Duodenal mucosa (tissue), 2 donors: Measurements from ENCODE around the gene MTARC2.

Source experiments
- H3K27ac ChIP-seq: one replicate; pipeline ENCODE4 v1.7.0; 2013; ENCODE audit warnings: low read depth, low read length
- H3K27me3 ChIP-seq, 2 donors: one replicate each; pipeline ENCODE4 v1.7.0; 2013; ENCODE audit warnings: low read length in 2 of 2, control low read depth in 1 of 2; ENCODE audit not compliant: insufficient read depth in 2 of 2, control insufficient read depth in 1 of 2
- H3K36me3 ChIP-seq, 2 donors: one replicate each; pipeline ENCODE4 v1.7.0; 2013; ENCODE audit warnings: low read length in 2 of 2, control low read depth in 1 of 2; ENCODE audit not compliant: insufficient read depth in 2 of 2, control insufficient read depth in 1 of 2
- H3K4me1 ChIP-seq, 2 donors: one replicate each; pipeline ENCODE4 v1.7.0; 2013; ENCODE audit warnings: low read length in 2 of 2, control low read depth in 1 of 2; ENCODE audit not compliant: insufficient read depth in 2 of 2, control insufficient read depth in 1 of 2
- H3K4me3 ChIP-seq, 2 donors: one replicate each; pipeline ENCODE4 v1.7.0; 2013; ENCODE audit warnings: low read length in 2 of 2, low read depth in 1 of 2
- H3K9ac ChIP-seq, 2 donors: one replicate each; pipeline ENCODE4 v1.7.0; 2013; ENCODE audit warnings: low read length in 2 of 2, low read depth in 1 of 2
- H3K9me3 ChIP-seq, 2 donors: one replicate each; pipeline ENCODE4 v1.7.0; 2013; ENCODE audit warnings: low read length in 2 of 2, control low read depth in 1 of 2; ENCODE audit not compliant: control insufficient read depth in 1 of 2

The MTARC2 gene

DNA sequence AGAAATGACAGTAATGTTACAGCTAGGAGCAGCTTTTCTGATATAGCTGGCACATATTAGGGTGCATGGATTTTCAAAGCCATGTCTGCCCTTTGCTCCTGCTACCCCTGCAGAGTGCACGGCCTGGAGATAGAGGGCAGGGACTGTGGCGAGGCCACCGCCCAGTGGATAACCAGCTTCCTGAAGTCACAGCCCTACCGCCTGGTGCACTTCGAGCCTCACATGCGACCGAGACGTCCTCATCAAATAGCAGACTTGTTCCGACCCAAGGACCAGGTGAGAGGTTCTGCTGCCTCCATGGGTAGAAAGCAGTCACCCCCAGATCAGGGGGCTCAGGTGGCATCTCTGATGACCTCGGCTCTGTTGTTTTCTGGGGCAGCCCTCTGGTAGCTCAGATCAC is 48.4 kb downstream of the MTARC2 start:
- H3K27ac ChIP-seq, result no peak overlapping the region
- H3K4me3 ChIP-seq, result peak overlapping the region in 1 of 2 donors; percentile 7
- H3K9ac ChIP-seq, result no peak overlapping the region
- H3K36me3 ChIP-seq, result no peaks in the 10 kb centered on the region
- peaks cover 2 to 5% of the 10 kb centered on the region in 2 donors for H3K4me1 ChIP-seq
- H3K27me3 ChIP-seq, result no peaks in the 10 kb centered on the region
- H3K9me3 ChIP-seq, result no peaks in the 10 kb centered on the region

GRCh38 chr1:220797044-220797443 is 48.9 kb downstream of the MTARC2 start:
- Histone ChIP-seq H3K4me3 (no peak overlapping the region), H3K9ac (no peak overlapping the region), H3K9me3 (no peaks in the 10 kb centered on the region), H3K27ac (no peak overlapping the region), H3K4me1 (peaks cover 0 to 5% of the 10 kb centered on the region in 2 donors), H3K36me3 (peaks cover 0 to 4% of the 10 kb centered on the region in 2 donors), H3K27me3 (no peaks in the 10 kb centered on the region)

DNA sequence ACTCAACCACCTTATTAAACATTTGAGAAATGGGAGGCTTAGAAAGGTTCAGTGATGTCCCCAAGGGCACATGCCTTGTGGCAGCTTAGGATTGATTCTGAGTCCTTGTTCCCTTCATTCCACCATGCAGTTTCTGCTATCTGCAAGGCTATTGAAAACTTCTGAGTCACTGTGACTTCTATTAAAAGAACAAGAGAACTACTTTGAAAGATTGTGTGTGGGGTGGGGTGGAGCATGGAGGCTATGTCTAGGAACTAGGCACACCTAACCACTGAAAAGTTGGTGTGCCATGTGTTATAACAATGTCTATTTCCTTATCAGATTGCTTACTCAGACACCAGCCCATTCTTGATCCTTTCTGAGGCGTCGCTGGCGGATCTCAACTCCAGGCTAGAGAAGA is 49.4 kb downstream of the MTARC2 start:
- Histone ChIP-seq H3K9ac (no peak overlapping the region), H3K36me3 (peaks cover 0 to 4% of the 10 kb centered on the region in 2 donors), H3K9me3 (no peaks in the 10 kb centered on the region), H3K4me3 (no peak overlapping the region), H3K4me1 (peaks cover 0 to 5% of the 10 kb centered on the region in 2 donors), H3K27ac (no peak overlapping the region), H3K27me3 (no peaks in the 10 kb centered on the region)

GRCh38 chr1:220798338-220798737 is 50.2 kb downstream of the MTARC2 start:
- Histone ChIP-seq H3K36me3 (peaks cover 0 to 4% of the 10 kb centered on the region in 2 donors), H3K4me3 (no peak overlapping the region), H3K27me3 (no peaks in the 10 kb centered on the region), H3K9ac (no peak overlapping the region), H3K9me3 (no peaks in the 10 kb centered on the region), H3K27ac (no peak overlapping the region), H3K4me1 (peaks cover 0 to 5% of the 10 kb centered on the region in 2 donors)

DNA sequence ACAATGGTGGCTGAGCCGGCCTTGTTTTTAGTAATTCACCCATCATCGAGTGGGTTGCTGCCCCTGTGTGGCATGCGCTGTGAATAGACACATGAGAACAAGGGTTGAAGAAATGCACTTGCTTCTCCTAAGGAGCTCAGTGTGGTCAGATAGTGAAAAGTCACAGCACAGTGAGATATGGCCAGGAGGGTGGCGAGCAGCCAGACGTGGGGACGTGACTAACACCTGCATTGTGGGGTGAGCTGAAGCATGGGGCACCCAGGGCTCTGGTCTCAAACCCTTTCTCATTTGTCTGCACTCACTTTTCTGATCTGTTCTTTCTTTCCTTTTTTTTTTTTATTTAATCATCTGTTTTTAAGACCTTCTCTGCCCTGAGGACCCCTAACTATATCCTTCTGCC is 52.1 kb downstream of the MTARC2 start:
- H3K27me3 ChIP-seq, result no peaks in the 10 kb centered on the region
- H3K27ac ChIP-seq, result no peak overlapping the region
- peaks cover 0 to 5% of the 10 kb centered on the region in 2 donors for H3K4me1 ChIP-seq
- H3K36me3 ChIP-seq, result peaks cover 0 to 10% of the 10 kb centered on the region in 2 donors
- no peak overlapping the region for H3K9ac ChIP-seq
- H3K4me3 ChIP-seq, result no peak overlapping the region
- H3K9me3 ChIP-seq, result no peaks in the 10 kb centered on the region

- H3K4me3 ChIP-seq, result no peak overlapping the region
- H3K4me1 ChIP-seq, result no peaks in the 10 kb centered on the region
- H3K9me3 ChIP-seq, result no peaks in the 10 kb centered on the region
- H3K27ac ChIP-seq, result no peak overlapping the region
- H3K36me3 ChIP-seq, result peaks cover 0 to 12% of the 10 kb centered on the region in 2 donors
- H3K27me3 ChIP-seq, result no peaks in the 10 kb centered on the region
- no peak overlapping the region for H3K9ac ChIP-seq
Observed at GRCh38 chr1:220803401-220804201, 55.5 kb downstream of the MTARC2 start.

DNA sequence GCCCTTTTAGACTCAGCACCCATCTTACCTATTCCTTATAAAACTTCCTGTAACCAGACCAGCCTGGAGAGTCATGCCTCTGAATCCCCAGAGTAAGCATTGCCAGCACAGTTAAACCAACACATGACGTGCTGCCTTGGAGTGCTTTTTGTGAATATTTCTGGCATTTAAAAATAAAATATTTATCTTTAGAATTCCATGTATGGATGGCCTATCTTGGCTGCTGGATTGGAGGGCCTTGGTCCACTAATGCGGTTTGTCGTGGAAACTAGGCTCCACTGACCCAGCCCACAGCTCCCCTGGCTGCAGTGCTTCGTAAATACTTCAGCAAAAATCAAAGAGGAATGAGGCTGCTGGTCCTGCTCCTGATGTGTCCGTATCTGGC is 56.1 kb downstream of the MTARC2 start:
- H3K27ac ChIP-seq, result no peak overlapping the region
- H3K4me1 ChIP-seq, result no peaks in the 10 kb centered on the region
- H3K4me3 ChIP-seq, result no peak overlapping the region
- no peak overlapping the region for H3K9ac ChIP-seq
- H3K9me3 ChIP-seq, result no peaks in the 10 kb centered on the region
- H3K27me3 ChIP-seq, result no peaks in the 10 kb centered on the region
- peaks cover 0 to 12% of the 10 kb centered on the region in 2 donors for H3K36me3 ChIP-seq

- Histone ChIP-seq H3K4me1 (no peaks in the 10 kb centered on the region), H3K27me3 (no peaks in the 10 kb centered on the region), H3K4me3 (no peak overlapping the region), H3K36me3 (peaks cover 0 to 12% of the 10 kb centered on the region in 2 donors), H3K27ac (no peak overlapping the region), H3K9ac (no peak overlapping the region), H3K9me3 (no peaks in the 10 kb centered on the region)
Observed at GRCh38 chr1:220806408-220806807, 58.3 kb downstream of the MTARC2 start.

DNA sequence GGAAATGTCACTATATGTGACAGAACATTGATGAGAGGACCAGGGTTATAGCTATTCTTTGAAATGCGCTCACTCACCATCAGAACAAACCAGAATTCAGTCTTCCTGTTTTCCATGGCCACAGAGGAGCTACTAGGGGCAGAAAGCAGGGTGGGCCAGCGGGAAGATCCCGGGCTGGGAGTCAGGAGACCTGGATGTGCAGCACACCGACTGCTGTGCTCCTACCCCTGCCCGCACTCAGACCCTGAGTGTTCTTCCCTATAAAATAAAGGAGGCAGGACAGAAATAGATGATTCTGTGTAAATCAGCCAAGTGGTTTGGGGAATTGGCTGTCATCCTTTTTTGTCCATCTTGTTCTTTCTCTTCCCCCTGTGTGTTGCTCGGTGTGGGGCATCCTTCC is 59.6 kb downstream of the MTARC2 start:
- Histone ChIP-seq H3K9me3 (no peaks in the 10 kb centered on the region), H3K27ac (no peak overlapping the region), H3K27me3 (no peaks in the 10 kb centered on the region), H3K36me3 (peaks cover 0 to 13% of the 10 kb centered on the region in 2 donors), H3K4me3 (no peak overlapping the region), H3K9ac (no peak overlapping the region), H3K4me1 (no peaks in the 10 kb centered on the region)

DNA sequence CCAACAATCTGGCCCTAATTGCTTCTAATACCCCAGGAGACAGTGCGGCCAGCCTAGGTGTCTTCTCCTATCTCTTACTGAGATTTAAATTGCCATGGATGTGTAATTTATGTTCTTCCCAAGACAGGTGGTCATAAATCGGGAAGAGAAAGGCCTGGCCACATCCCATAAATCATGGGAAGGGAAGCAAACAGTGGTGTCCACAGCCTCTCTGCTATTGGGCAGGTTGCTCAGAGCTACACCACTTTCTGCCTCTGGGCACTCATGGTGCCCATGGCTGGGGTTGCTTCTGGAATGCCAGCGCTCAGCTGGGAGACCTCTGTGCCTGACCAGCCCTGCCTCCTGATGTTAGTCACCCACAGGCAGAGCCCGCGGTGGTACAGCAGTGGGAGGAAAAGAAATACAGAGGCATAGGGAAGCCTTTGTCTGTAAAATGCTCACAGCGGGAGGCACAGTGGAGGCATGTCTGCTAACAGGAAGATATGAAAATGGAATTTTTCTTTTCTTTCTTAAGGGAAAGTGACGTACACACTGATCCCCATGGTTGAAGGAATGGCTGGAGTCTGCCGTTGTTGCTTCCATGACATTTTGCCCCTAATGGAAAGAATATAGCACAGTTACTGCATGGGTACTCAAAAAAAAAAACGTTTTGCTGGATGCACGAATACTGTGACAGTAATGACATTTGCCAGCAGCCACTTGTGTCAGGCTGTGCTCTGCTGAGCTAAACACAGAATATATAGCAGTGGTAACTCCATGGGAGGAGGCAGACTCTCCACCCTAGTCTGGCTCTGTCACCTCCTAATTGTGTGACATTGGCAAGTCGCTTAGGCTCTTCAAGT is 60.4 kb downstream of the MTARC2 start:
- Histone ChIP-seq H3K27me3 (no peaks in the 10 kb centered on the region), H3K9me3 (no peaks in the 10 kb centered on the region), H3K9ac (no peak overlapping the region), H3K36me3 (peaks cover 0 to 18% of the 10 kb centered on the region in 2 donors), H3K4me3 (no peak overlapping the region), H3K27ac (no peak overlapping the region), H3K4me1 (no peaks in the 10 kb centered on the region)
